HG02852 (cell line): ENCODE measurements around the gene EPS8L1.
"Not testable (repeated sequence)": the region's sequence is repeated elsewhere in the genome, so short reads cannot be mapped to it uniquely, and the experiment has no call there.

ENCODE experiments used
- ATAC-seq: cut with Tn5 transposase; IDR thresholded peaks from one replicate; pipeline ENCODE4 v1.9.1; 2021; ENCODE audit warnings: mild to moderate bottlenecking, moderate library complexity; ENCODE audit not compliant: unreplicated experiment

Gene EPS8L1

GRCh38 chr19:55092423-55093318 is 17.0 kb downstream of the EPS8L1 start:
- ATAC-seq = no peak

- ATAC-seq = no peak
Observed at GRCh38 chr19:55094456-55095259, 19.0 kb downstream of the EPS8L1 start.

GRCh38 chr19:55095260-55096060 is 19.8 kb downstream of the EPS8L1 start:
- no peak for ATAC-seq

GRCh38 chr19:55096061-55096701 is 20.5 kb downstream of the EPS8L1 start:
- ATAC-seq = no peak

- no peak for ATAC-seq
Observed at GRCh38 chr19:55097864-55098715, 22.4 kb downstream of the EPS8L1 start.

GRCh38 chr19:55098716-55099556 is 23.3 kb downstream of the EPS8L1 start:
- no peak for ATAC-seq

- ATAC-seq = no peak
Observed at GRCh38 chr19:55099557-55100506, 24.2 kb downstream of the EPS8L1 start.

GRCh38 chr19:55101261-55101660 is 25.6 kb downstream of the EPS8L1 start:
- ATAC-seq = no peak

- no peak for ATAC-seq
Observed at GRCh38 chr19:55103190-55103589, 27.5 kb downstream of the EPS8L1 start.

GRCh38 chr19:55105237-55105636 is 29.6 kb downstream of the EPS8L1 start:
- no peak for ATAC-seq

- ATAC-seq = no peak
Observed at GRCh38 chr19:55106591-55106990, 30.9 kb downstream of the EPS8L1 start.

GRCh38 chr19:55107252-55107651 is 31.6 kb downstream of the EPS8L1 start:
- ATAC-seq = not testable (repeated sequence)

GRCh38 chr19:55109527-55110291 is 34.0 kb downstream of the EPS8L1 start:
- ATAC-seq = no peak

- no peak for ATAC-seq
Observed at GRCh38 chr19:55111238-55111831, 35.7 kb downstream of the EPS8L1 start.

- ATAC-seq = no peak
Observed at GRCh38 chr19:55112246-55112776, 36.6 kb downstream of the EPS8L1 start.
